ENCODE measurements around the gene MAP2K3.
"Not testable (repeated sequence)": the region's sequence is repeated elsewhere in the genome, so short reads cannot be mapped to it uniquely, and the experiment has no call there.

MAP2K3 gene

DNA sequence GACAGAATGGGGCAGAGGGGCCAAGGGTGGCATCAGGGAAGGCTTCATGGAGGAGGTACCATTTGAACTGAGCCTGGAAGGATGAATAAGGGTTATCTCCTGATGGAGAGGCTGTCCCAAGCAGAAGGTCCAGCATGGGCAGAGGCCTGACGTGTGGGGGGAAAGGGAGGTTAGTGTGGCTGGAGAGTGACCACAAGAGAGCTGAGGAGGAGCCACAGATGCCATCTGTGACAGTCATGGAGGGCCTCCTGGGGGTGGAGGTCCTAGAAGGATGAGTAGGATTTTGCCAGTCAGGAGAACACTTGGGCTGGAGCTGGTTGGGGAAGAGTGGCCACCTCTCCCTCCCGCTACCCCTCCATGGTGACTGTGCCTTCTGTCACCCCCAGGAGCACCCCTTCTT, 29.2 kb downstream of the MAP2K3 start:
- not testable (repeated sequence) for DNase-seq

DNA sequence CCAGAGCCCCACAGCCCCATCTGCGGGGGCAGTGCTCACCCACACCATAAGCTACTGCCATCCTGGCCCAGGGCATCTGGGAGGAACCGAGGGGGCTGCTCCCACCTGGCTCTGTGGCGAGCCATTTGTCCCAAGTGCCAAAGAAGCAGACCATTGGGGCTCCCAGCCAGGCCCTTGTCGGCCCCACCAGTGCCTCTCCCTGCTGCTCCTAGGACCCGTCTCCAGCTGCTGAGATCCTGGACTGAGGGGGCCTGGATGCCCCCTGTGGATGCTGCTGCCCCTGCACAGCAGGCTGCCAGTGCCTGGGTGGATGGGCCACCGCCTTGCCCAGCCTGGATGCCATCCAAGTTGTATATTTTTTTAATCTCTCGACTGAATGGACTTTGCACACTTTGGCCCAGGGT, 29.8 kb downstream of the MAP2K3 start:
- DNase-seq = not testable (repeated sequence)

DNA sequence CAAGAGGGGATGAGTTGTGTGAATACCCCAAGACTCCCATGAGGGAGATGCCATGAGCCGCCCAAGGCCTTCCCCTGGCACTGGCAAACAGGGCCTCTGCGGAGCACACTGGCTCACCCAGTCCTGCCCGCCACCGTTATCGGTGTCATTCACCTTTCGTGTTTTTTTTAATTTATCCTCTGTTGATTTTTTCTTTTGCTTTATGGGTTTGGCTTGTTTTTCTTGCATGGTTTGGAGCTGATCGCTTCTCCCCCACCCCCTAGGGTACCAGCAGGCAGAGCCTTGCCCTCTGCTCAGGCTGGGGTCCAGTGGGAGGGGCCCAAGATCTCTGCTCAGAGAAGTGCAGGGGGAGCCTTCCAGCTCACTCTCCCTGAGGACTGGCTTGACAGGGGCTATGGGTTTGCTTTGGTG, 30.2 kb downstream of the MAP2K3 start:
- DNase-seq = not testable (repeated sequence)

DNA sequence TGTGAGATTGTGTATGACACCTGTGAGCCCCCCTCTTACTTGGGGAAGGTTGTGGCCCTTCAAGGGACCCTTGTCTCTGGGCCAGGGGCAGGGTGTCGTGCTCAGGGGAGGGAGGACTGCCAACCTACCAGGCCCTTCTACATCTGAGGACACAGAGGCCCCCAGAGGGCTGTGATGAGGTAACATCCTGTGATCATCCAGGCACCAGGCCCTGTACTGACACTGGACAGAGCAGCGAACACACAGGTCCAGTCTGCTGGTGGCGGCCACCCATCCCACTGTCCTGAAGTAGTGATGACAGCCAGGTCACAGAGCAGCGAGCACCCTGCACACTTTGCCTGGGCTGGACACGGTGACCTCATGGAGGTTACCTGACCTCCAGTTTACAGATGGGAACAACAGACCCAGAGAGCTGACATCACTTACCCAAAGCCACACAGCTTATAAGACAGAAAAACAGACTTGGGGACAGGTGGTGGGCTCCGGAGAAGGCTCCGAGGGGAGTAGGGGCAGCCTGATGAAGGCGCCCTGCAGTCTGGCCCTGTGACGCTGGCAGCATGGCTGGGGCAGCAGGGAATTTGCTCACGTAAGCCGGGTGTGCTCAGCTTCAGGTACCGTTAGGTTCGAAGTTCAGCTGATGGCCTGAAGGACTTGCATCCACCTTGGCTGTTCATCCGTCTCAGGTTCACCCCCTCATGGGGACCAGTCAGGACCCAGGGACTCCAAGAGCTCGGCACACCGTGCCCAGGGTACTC, 30.9 kb downstream of the MAP2K3 start:
- not testable (repeated sequence) for DNase-seq

DNA sequence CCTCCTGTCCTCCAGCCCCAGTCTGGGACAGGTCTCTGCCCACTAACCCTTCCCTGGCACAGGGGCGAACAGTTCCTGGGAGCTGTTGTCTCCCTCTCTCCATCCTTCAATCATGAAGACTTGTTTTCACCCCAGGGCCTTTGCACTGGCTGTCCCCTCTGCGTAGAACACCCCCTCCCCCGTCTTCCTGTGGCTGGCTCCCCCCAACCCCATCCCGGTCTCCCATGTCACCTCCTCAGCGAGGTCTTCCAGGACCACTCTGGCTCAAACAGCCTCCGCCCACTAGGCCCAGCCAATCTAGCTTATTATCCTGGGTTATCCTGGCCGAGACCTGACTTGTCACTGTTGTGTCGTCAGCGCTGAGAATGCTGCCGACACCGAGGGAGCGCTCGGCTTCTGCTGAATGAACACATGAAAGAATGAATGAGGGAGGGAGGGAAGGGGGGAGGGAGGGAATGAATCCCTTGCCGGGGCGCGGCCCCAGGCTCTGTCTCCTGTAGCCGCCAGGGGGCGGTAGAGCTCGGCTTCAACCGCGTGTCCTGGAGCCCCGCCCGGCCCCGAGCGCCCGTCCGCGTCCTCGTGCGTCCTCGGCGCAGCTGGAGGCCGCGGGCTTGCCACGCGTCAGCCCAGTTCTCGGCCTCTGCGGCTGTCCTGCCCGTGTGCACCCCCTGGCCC, 31.8 kb downstream of the MAP2K3 start:
- not testable (repeated sequence) for DNase-seq

DNA sequence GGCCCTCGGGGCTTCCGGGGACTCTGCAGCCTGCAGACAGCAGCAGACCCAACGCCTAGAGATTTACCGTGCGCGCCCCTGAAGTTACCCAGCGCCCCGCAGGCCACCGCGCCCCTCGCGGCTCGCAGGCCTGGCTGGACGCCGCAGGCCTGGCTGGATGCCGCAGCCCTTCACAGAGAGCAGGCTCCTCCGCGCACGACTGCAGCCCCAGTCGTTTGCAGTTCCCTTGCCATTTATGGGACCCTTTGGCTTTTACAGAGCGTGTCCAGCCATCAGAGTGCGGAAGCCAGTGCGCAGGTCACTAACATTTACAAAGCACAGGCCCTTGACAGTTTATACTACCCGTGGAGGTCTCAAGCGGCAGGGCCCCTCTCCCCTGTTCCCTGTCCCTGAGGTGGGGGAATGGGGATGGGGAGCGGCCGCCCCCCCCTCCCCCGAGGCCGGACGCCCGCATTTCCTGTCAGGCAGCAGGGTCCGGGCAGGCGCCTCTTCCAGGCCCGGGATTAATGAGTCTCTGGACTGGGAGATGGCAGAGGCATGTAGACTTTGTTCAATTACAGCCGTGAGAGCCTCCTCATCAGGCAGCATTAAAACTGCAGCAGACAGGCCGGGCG, 32.5 kb downstream of the MAP2K3 start:
- not testable (repeated sequence) for DNase-seq

DNA sequence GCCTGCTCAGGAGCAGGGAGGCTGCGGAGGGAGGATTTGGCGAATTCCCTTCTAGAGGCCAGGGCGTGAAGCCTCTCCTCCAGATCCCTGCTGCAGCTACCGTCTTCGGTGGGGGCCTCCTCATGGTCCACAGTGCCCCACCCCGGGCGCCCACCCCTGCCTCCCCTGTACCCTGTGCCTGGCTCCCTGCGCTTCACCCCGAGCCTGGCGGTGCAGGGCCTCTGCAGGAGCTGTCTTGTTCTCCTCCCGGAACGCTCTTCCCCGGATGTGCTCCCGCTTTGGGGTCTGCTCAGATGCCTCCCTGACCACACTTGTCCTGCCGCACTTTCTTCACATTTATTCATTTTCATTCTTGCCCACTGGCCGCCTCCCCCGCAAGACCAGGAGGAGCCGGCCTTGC, 33.3 kb downstream of the MAP2K3 start:
- not testable (repeated sequence) for DNase-seq

DNA sequence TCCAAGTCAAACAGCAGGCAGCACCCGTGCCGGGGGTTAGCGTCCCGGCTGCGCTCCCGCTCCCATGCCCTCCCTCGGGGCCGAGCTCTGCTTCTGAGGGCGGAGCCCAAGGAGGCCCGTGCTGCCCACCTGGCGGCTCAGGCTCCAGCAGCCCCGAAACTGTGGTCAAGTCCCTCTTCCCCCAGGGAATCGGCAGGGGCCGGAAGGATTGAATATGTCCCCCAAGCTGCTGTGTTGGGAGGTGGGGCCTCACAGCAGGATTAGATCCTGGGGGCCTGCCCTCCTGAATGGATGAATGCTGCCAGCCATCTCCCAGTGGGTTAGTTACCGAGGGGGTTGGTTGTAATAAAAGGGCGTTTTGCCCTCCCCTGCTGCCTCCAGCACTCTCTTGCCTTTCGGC, 33.9 kb downstream of the MAP2K3 start:
- no peak for DNase-seq

DNA sequence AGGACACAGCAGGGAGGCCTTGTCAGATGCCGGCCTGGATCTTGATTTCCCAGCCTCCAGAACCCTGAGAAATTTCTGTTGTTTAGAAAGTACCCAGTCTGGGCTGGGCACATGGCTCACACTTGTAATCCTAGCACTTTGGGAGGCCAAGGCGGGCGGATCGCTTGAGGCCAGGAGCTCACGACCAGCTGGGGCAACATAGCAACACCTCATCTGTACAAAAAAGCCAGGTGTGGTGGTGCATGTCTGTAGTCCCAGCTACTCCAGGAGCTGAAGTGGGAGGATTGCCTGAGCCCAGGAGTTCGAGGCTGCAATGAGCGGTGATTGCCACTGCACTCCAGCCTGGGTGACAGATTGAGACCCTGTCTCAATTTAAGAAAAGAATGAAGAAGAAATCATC, 34.3 kb downstream of the MAP2K3 start:
- DNase-seq = not testable (repeated sequence)

DNA sequence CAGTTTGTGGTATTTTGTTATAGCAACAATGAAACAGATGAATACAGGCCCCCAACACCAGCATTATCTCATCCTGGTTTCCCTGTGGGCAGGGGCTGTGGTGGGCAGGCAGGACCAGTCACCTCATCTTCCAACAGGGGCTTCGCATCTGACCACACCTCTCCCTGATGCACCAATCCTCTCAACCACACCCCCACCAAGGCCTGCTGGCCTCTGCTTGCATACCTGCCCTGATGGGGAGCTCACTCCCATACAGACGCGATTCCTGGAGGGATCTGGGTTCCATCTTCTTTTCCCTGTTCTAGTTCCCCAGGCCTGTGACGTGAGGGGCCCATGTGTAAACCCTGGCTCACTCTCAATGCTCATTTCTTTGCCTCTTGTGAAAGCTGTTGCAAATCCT, 34.7 kb downstream of the MAP2K3 start:
- not testable (repeated sequence) for DNase-seq

DNA sequence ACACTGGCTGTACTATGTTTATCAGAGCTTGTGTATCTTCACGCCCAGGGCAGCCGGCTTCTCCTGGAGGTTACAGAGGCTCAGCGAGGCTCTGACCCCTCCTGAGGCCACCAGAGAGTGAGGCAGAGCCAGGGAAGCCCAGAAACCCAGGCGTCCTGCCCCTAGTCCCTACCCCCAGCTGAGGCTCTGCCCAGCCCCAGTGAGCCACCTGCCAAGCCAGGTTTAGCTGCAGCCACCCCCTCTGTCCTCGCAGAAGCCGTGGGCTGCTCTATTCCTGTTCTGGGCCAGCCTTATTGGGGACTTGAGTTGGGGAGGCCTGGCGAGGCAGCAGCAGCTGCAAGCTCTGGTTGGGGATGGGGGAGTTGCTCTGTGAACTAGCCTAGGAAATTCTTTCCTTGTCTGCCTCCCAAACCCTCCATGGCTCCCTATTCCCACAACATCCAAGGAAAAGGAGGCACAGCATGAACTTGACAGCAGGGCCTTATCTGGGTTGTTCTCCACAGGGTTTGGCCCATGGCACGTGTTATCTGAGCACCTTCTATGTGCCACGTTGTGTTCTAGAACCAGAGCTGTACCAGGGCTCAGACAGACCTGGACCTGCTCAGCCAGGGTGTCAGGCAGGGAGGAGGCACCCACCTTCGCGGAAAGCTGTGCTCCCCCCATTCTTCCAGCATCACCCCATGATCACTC, 35.3 kb downstream of the MAP2K3 start:
- DNase-seq = not testable (repeated sequence)

DNA sequence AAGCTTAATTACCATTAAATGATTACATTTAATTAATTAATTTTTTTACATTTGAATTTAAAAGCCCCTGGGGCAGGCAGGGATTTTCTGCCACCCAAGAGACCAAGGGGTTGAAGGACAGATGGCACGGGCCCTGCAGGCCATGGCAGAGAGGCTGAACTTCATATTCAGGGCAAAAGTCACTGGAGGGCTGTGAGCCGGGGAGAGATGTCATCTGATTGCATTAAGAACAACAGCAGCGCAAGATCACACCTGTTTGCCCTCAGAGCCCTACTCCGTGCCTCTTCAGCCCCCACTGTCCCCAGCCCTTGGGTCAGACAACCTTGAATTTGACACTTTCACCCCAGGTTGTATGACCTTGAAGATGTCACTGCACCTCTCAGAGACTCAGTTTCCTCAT, 35.9 kb downstream of the MAP2K3 start:
- DNase-seq = not testable (repeated sequence)

DNA sequence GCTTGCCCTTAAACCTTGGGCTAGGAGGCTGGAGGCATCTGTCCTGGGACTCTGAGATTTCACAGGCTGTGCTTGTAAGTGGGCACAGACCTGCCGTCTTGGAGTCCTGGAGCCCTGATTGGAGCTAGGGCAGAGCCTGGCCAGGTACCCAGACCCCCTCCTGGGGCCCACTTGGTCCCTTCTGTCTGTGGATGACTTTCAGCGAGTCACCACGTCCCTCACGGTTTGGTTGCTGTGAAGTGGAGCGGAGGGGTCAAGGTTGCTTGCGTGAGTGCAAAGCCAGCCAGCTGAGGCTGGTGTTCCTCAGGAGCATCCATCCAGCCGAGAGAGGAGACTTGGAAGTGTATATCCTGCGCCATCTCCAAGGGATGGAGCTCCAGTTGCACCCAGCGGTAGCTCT, 36.5 kb downstream of the MAP2K3 start:
- DNase-seq = not testable (repeated sequence)

DNA sequence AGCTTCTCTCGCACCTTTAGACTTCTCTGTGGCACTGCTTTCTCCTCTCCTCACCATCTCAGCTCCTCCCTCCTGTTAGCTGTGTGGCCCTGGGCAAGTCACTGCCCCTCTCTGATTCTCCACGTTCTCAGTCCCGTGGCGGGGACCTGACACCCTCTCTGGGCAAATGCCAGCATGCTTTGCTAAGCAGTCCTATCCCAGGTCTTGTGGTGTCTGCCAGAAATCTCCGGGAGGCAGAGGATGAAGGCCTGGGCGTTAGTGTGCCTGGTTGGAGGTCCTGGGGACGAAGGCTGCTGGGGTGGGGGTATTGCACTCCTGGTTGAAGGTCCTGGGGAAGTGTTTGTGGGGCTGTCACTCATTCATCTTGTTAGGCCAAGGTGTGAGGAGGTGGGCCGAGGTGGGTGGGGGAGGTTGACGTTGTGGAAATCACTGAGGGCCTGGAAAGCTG, 37.3 kb downstream of the MAP2K3 start:
- not testable (repeated sequence) for DNase-seq

DNA sequence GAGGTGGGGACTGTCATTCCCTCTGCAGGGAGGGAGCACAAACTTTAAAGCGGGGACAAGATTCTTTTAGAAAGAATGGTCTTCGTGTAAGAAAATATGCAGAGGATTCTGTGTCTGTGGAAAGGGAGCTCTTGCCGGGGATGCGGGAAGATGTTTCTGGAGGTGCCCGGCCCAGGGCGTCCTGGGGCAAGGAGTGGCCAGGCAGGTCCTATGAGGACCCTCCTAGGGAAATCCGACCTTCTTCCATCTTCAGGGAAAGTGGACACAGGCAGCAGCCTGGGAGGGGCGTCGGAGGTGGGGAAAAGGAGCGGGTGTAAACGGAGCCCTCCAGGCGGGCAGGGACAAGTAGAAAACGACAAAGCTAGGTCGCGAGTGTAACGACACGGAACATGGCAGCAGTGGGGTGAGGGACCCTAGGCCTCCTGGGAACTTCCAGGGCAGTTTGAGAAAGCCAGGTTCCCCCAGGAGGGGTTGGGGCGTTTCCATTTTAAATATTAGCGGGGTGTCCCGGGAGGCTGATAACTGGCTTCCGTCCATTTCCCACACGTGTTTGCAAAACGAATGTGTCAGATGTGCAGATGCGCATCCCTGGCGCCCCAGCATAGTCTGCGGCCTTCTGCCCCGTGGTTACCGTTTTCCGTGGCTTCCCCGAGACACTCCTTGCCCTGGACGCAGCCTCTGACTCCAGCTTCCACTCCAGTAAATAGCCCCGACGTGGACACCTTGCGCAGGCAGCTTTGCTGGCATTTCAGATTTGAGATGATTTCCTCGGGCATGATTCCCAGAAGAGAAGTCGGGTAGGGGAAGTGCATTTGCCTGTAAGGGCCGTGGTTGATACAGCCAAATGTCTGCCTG, 39.0 kb downstream of the MAP2K3 start:
- DNase-seq = not testable (repeated sequence)

DNA sequence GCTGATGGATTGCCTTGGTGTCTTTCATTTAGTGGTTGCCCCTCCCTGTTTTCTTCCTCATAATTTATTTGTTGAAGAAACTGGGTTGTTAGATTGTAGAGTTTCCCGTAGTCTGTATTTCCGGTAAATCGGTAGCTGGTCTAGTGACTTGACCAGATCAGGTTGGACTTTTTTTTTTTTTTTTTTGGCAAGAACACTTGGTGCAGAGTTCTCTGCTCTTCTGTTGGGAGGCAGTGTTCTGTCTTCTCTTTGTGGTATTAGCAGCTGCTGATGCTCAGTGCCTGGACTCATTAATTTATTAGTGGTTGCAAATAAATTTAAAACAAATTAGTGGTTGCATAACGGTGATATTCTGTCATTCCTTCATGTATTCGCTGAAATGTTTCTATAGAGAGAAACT, 40.2 kb downstream of the MAP2K3 start:
- not testable (repeated sequence) for DNase-seq

DNA sequence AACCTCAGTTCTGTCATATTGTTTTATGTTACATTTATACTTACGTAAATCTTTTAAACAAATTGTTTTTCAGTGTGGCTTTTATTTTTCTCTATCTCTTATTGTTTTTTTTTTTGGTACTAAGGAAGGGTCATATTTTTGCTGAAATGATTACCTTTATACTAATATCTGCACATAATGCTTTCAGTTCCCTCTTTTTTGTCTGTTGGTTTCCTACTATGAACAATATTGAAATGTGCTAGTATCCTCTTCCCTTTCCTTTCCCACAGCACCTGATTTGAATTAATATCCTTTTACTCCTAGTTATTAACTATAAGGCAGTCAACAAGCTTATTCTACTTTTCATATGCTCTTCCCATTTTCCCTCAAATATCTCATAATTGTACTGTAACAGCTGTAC, 43.4 kb downstream of the MAP2K3 start:
- DNase-seq = not testable (repeated sequence)

DNA sequence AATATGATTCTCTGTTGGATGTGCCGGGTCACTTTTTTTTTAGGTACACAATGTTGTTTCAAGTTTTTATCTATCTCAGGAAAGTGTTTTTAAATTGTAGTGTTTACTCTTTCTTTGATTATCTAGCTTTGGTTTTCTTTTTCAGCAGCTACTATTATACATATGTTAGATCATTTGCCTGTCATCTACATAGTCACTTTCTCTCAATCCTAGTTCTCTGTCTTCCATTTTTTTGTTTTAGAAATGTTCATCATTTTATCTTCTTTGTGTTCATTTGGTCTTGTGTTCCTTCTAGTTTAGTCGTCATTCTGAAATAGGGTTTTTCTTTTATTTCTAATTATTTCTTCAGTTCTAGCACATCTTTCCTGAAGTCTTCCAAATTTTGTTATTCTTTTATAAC, 44.3 kb downstream of the MAP2K3 start:
- not testable (repeated sequence) for DNase-seq

DNA sequence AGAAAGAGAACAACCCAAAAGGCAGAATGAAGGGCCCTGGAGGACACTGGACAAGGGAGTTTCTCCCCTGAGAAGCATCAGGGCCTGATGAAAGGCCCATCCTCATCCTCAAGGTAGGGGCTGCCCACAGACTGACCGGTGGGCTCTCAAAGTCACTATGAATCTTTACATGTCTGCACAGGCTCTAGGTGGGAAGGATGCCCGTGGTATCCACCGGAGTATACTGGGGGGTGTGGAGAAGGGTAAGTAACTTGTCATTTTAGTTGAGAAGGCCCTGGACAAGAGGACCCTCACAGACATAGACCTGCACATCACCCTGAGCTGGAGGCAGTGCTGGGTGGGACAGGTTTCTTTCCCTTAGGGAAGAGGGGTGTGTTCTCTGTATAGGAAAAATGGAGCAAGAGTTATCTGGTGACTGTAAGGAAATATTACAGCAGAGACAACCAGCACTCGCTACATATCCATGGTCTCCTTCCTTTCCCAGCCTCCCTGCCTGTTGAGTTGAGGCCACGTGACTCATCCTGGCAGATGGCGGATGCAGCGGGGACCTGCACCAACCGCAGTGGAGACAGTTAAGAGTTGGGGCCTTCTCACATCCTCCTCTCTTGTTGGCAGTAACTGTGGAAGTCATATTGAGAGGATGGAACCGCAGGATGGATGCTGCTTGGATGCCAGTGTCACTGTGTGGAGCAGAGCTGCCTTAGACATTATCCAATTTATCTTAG, 46.1 kb downstream of the MAP2K3 start:
- no peak for DNase-seq

DNA sequence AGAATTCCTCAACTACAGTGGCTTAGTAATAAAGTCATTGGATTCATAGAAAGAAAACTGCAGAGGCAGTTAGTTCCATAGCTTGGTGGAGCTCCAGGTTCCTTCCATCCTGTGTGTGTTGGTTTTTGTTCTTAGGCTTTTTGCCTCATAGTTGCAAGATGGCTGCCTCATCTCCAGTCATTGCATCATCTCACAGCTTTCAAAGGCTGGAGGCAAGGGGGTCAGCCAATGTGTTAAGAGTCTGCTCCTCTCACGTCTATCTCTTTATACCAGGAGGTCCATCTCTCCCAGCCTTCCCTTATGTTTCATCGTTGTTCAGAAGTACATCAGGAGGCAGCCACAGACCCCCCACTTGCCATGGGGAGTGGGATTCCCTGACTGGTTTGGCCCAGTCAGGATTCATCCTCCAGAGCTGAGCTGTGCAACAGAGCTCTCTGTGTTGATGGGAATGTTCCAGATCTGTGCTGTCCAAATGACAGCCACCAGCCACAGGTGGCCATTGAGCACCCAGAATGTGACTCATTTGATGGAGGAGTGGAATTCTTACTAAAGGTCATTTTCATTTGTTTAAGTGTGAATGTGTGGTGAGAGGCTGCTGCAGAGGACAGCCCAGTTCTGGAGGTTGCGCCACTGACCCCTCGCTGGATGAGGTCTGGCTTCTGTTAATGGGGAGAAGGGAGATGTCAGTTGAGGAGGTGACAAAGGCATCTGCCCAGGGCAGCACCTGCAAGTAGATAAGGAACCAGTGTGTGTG, 52.2 kb downstream of the MAP2K3 start:
- not testable (repeated sequence) for DNase-seq

Measured in NCI-H510A (cell line).